Prostate gland (tissue), 2 donors: ENCODE data around the gene KXD1.

Experiments used
- POLR2A ChIP-seq: fragments of 450-650 bp; IDR thresholded peaks from one replicate; pipeline ENCODE4 v1.6.1; 2016; ENCODE audit warnings: antibody characterized with exemption, mild to moderate bottlenecking
- TF ChIP-seq, protein P1 (sequence below), 4 experiments: fragments of 200-600 bp in 2 of 4; fragments of 450-650 bp in 2 of 4; sonication (generic) in 2 of 4; IDR thresholded peaks; 1 replicate in 3 of 4; 2 replicates in 1 of 4; pipeline ENCODE4 v1.5.1; 2016 to 2019; ENCODE audit warnings: antibody characterized with exemption in 4 of 4, mild to moderate bottlenecking in 2 of 4, moderate library complexity in 2 of 4

DNA sequence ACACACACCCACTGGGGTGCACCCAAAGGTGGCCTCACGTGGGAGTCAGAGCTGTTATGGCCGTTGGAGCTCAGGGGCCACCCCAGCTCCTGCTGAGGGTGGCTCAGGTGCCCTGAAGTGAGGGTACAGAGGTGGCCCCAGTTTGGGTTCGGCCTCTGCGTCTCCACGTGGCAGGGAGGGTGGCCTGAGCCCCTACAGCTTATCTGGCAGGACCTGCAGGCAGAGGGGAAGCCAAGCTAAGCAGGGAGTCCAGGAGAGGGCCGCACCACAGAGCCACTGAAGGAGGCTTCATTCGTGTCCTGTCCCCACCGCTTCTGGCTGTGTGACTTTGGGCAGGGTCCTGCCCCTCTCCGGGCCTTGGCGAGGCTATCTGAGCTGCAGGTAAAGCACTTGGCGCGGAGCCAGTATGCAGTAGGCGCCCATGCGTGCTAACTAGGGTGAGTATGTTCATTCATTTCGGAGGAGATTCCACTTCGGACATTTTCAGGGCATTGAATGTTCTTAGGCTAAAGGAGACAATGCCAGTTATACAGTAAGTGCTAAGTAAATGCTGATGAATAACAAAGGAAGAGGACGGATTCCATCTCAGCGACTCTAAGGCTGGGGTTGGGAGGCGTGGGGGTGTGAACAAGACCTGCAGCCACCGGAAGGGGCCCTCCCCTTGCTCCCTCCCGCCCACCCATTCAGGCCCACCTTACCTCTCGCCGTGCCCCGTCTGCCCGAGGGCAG, 35.9 kb downstream of the KXD1 start:
- no peak for TF ChIP-seq POLR2A
- TF ChIP-seq, protein P1, sequence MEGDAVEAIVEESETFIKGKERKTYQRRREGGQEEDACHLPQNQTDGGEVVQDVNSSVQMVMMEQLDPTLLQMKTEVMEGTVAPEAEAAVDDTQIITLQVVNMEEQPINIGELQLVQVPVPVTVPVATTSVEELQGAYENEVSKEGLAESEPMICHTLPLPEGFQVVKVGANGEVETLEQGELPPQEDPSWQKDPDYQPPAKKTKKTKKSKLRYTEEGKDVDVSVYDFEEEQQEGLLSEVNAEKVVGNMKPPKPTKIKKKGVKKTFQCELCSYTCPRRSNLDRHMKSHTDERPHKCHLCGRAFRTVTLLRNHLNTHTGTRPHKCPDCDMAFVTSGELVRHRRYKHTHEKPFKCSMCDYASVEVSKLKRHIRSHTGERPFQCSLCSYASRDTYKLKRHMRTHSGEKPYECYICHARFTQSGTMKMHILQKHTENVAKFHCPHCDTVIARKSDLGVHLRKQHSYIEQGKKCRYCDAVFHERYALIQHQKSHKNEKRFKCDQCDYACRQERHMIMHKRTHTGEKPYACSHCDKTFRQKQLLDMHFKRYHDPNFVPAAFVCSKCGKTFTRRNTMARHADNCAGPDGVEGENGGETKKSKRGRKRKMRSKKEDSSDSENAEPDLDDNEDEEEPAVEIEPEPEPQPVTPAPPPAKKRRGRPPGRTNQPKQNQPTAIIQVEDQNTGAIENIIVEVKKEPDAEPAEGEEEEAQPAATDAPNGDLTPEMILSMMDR (IDR thresholded peaks at IDR 0.05) = no peak
